Heart left ventricle (tissue), 16 donors: ENCODE measurements around the gene STH. TPM values are rescaled to one million over a fixed set of nuclear protein-coding genes. Genes with fewer than 3 reads are reported as not detected.
"Not testable (repeated sequence)": the region's sequence is repeated elsewhere in the genome, so short reads cannot be mapped to it uniquely, and the experiment has no call there.

Source experiments
- ATAC-seq, 4 donors: fragments of 200-7000 bp; cut with Tn5 transposase; one replicate each; pipeline ENCODE4 v1.9.1; 2020 to 2022; ENCODE audit warnings: moderate library complexity in 4 of 4, mild to moderate bottlenecking in 3 of 4, moderate number of reproducible peaks in 1 of 4
- DNase-seq, 5 donors: peaks; one replicate each; pipeline ENCODE4 v3.0.0-alpha.2; 2020
- H3K27ac ChIP-seq, 12 donors: fragments of 200-600 bp; sonication (generic) in 4 of 12; one replicate each; pipeline versions ENCODE4 v1.5.0 to v1.8.0; 2016 to 2022; ENCODE audit warnings: mild to moderate bottlenecking in 2 of 12
- H3K27me3 ChIP-seq, 9 donors: fragments of 200-600 bp; sonication (generic) in 2 of 9; one replicate each; pipeline versions ENCODE4 v1.5.1 to v1.8.0; 2016 to 2022; ENCODE audit warnings: mild to moderate bottlenecking in 3 of 9
- H3K36me3 ChIP-seq, 9 donors: fragments of 200-600 bp; sonication (generic) in 2 of 9; one replicate each; pipeline versions ENCODE4 v1.5.0 to v1.8.0; 2018 to 2022; ENCODE audit warnings: mild to moderate bottlenecking in 2 of 9
- H3K4me1 ChIP-seq, 12 donors: fragments of 200-600 bp; sonication (generic) in 4 of 12; one replicate each; pipeline versions ENCODE4 v1.5.0 to v1.8.0; 2016 to 2022; ENCODE audit warnings: mild to moderate bottlenecking in 3 of 12
- H3K4me3 ChIP-seq, 12 donors: fragments of 200-600 bp; sonication (generic) in 4 of 12; one replicate each; pipeline versions ENCODE4 v1.5.0 to v1.8.0; 2017 to 2022; ENCODE audit warnings: mild to moderate bottlenecking in 9 of 12, moderate library complexity in 4 of 12
- H3K9me3 ChIP-seq, 12 donors: fragments of 200-600 bp; sonication (generic) in 4 of 12; one replicate each; pipeline versions ENCODE4 v1.5.0 to v1.8.0; 2016 to 2022; ENCODE audit warnings: mild to moderate bottlenecking in 1 of 12
- POLR2A ChIP-seq, 2 donors: fragments of 450-650 bp; IDR thresholded peaks; one replicate each; pipeline ENCODE4 v1.6.1; 2017; ENCODE audit warnings: antibody characterized with exemption in 2 of 2, mild to moderate bottlenecking in 2 of 2, moderate library complexity in 2 of 2
- WGBS, 4 donors: extraction: QIAGEN DNeasy Blood & Tissue Kit in 2 of 4; methylation state at CpG; one replicate each; pipeline versions ENCODE4 v1.1.5 to v1.1.7; 2013 to 2018; 5-methylcytosine and 5-hydroxymethylcytosine counted together
- intact Hi-C, 10 donors: fragments of 100-400 bp; cut with DNase I; formaldehyde crosslinking; loops; one replicate each; pipeline versions ENCODE4 v1.11.1 to v1.14.2; 2022
- polyA plus RNA-seq, 2 donors: library from polyadenylated mRNA; stranded (reverse); fragments of 200-250 nt; gene quantifications; one replicate each; pipeline ENCODE4 v1.2.3, GENCODE V29; 2013
- total RNA-seq, 9 donors: library from RNA; depleted of rRNA in 2 of 9; stranded (reverse); fragments of >200 nt in 2 of 9; fragmentation: NEBNext Ultra II Directional in 3 of 9; extraction: Animal tissue kit (Norgen Biotek cat#: 25700) in 3 of 9; gene quantifications; one replicate each; pipeline versions ENCODE4 v1.1.0 to v1.2.4, GENCODE V29; 2016 to 2023
- TF ChIP-seq, protein P1 (sequence below), 12 donors: fragments of 200-600 bp; sonication (generic) in 4 of 12; IDR thresholded peaks; one replicate each; pipeline versions ENCODE4 v1.5.0 to v1.8.0; 2018 to 2022; ENCODE audit warnings: antibody characterized with exemption in 12 of 12, mild to moderate bottlenecking in 5 of 12
- donor health status: ischemic (EF 13 %, LVEDD 7.1; RV severe dilation, severe dysfunction).
- donor health status: healthy with polysubstance abuse.
- donor health status: DM: no; HTN: yes; CAD: no.
- donor health status: DM: no; HTN: no; CAD: no.
- donor health status: ischemic (EF 25% LVEDD 6.9; RV normal size, moderate dysfunction).
- donor health status: ischemic (EF 25% LVEDD 5.7; RV mildly dilated, moderate dysfunction).
- donor health status: healthy.
- donor health status: DM: yes; HTN: yes; CAD: no.
- donor health status: ischemic (EF 35%, LVEDD 5.7; RV mildly dilated, moderate dysfunction).
- donor health status: nonischemic (EF 11% LVEDD 7.7; RV severe dilation, severe dysfunction).
- donor health status: DM: yes; HTN: yes; CAD: no.
- donor health status: PGD.
- donor health status: ischemic (EF 29% LVEDD 5.4; RV normal size, mild dysfunction).
- donor health status: nonischemic (EF 23%, LVEDD 6.1; RV moderate dilation, normal function).

STH gene
- total and polyA plus RNA-seq, 11 donors, result 0.56 to 1.6 TPM; not detected in 9

DNA sequence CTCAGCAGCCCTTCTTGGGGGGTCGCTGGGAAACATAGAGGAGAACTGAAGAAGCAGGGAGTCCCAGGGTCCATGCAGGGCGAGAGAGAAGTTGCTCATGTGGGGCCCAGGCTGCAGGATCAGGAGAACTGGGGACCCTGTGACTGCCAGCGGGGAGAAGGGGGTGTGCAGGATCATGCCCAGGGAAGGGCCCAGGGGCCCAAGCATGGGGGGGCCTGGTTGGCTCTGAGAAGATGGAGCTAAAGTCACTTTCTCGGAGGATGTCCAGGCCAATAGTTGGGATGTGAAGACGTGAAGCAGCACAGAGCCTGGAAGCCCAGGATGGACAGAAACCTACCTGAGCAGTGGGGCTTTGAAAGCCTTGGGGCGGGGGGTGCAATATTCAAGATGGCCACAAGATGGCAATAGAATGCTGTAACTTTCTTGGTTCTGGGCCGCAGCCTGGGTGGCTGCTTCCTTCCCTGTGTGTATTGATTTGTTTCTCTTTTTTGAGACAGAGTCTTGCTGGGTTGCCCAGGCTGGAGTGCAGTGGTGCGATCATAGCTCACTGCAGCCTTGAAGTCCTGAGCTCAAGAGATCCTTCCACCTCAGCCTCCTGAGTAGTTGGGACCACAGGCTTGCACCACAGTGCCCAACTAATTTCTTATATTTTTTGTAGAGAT is 3.4 kb downstream of the STH start:
- Histone ChIP-seq H3K9me3 (no peaks in the 10 kb centered on the region), H3K27ac (no peak overlapping the region), H3K27me3 (no peaks in the 10 kb centered on the region), H3K36me3 (no peaks in the 10 kb centered on the region), H3K4me3 (no peak overlapping the region), H3K4me1 (peaks cover 0 to 17% (median 0%) of the 10 kb centered on the region in 12 donors)
- intact Hi-C loops, result loop anchor here (1.0 to 10.0 kb wide), 6 partner anchors 40 to 282 kb away; no protein-coding TSS in a partner anchor
- TF ChIP-seq POLR2A (IDR thresholded peaks at IDR 0.05), result no peak
- TF ChIP-seq, protein P1, sequence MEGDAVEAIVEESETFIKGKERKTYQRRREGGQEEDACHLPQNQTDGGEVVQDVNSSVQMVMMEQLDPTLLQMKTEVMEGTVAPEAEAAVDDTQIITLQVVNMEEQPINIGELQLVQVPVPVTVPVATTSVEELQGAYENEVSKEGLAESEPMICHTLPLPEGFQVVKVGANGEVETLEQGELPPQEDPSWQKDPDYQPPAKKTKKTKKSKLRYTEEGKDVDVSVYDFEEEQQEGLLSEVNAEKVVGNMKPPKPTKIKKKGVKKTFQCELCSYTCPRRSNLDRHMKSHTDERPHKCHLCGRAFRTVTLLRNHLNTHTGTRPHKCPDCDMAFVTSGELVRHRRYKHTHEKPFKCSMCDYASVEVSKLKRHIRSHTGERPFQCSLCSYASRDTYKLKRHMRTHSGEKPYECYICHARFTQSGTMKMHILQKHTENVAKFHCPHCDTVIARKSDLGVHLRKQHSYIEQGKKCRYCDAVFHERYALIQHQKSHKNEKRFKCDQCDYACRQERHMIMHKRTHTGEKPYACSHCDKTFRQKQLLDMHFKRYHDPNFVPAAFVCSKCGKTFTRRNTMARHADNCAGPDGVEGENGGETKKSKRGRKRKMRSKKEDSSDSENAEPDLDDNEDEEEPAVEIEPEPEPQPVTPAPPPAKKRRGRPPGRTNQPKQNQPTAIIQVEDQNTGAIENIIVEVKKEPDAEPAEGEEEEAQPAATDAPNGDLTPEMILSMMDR (IDR thresholded peaks at IDR 0.05), result peak; percentile 89 to 97 (median 94)
- DNase-seq (peak in 4 of 5 donors; percentile 54 to 65 (median 57)), ATAC-seq (peak; percentile 60 to 85 (median 81))
- 23 to 28% (median 25%) methylated on average over 8 of the region's 8 CpGs for WGBS, 4 donors

DNA sequence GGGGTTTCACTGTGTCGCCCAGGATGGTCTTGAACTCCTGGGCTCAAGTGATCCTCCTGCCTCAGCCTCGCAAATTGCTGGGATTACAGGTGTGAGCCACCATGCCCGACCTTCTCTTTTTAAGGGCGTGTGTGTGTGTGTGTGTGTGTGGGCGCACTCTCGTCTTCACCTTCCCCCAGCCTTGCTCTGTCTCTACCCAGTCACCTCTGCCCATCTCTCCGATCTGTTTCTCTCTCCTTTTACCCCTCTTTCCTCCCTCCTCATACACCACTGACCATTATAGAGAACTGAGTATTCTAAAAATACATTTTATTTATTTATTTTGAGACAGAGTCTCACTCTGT is 3.9 kb downstream of the STH start:
- intact Hi-C loops, result loop anchor here (1.0 to 10.0 kb wide), 6 partner anchors 39 to 282 kb away; no protein-coding TSS in a partner anchor
- Histone ChIP-seq H3K4me1 (peaks cover 0 to 17% (median 0%) of the 10 kb centered on the region in 12 donors), H3K27me3 (no peaks in the 10 kb centered on the region), H3K27ac (no peak overlapping the region), H3K9me3 (no peaks in the 10 kb centered on the region), H3K36me3 (no peaks in the 10 kb centered on the region), H3K4me3 (no peak overlapping the region)
- TF ChIP-seq POLR2A (IDR thresholded peaks at IDR 0.05), result no peak
- TF ChIP-seq, protein P1 (IDR thresholded peaks at IDR 0.05), result no peak
- DNase-seq (no peak), ATAC-seq (peak in 2 of 4 donors; percentile 6 to 8)
- 65 to 76% (median 71%) methylated on average over 7 of the region's 7 CpGs for WGBS, 4 donors

DNA sequence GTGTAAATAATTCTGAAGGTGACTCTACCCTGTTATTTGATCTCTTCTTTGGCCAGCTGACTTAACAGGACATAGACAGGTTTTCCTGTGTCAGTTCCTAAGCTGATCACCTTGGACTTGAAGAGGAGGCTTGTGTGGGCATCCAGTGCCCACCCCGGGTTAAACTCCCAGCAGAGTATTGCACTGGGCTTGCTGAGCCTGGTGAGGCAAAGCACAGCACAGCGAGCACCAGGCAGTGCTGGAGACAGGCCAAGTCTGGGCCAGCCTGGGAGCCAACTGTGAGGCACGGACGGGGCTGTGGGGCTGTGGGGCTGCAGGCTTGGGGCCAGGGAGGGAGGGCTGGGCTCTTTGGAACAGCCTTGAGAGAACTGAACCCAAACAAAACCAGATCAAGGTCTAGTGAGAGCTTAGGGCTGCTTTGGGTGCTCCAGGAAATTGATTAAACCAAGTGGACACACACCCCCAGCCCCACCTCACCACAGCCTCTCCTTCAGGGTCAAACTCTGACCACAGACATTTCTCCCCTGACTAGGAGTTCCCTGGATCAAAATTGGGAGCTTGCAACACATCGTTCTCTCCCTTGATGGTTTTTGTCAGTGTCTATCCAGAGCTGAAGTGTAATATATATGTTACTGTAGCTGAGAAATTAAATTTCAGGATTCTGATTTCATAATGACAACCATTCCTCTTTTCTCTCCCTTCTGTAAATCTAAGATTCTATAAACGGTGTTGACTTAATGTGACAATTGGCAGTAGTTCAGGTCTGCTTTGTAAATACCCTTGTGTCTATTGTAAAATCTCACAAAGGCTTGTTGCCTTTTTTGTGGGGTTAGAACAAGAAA is 5.1 kb downstream of the STH start:
- H3K9me3 ChIP-seq, result no peaks in the 10 kb centered on the region
- ATAC-seq, result peak; percentile 71 to 80 (median 76)
- no peaks in the 10 kb centered on the region for H3K27me3 ChIP-seq
- peaks cover 0 to 17% (median 0%) of the 10 kb centered on the region in 12 donors for H3K4me1 ChIP-seq
- intact Hi-C loops, result loop anchor here in 6 of 10 donors (2.0 to 10.0 kb wide), 5 partner anchors 38 to 281 kb away; no protein-coding TSS in a partner anchor
- H3K36me3 ChIP-seq, result no peaks in the 10 kb centered on the region
- TF ChIP-seq, protein P1 (IDR thresholded peaks at IDR 0.05), result no peak
- TF ChIP-seq POLR2A (IDR thresholded peaks at IDR 0.05), result no peak
- no peak overlapping the region for H3K4me3 ChIP-seq
- WGBS, 4 donors, result 39 to 42% (median 40%) methylated on average over 5 to 6 of the region's 6 CpGs
- DNase-seq, result peak in 4 of 5 donors; percentile 56 to 74 (median 59)
- no peak overlapping the region for H3K27ac ChIP-seq

DNA sequence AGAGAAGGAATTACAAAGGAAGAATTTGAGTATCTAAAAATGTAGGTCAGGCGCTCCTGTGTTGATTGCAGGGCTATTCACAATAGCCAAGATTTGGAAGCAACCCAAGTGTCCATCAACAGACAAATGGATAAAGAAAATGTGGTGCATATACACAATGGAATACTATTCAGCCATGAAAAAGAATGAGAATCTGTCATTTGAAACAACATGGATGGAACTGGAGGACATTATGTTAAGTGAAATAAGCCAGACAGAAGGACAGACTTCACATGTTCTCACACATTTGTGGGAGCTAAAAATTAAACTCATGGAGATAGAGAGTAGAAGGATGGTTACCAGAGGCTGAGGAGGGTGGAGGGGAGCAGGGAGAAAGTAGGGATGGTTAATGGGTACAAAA is 7.0 kb downstream of the STH start:
- not testable (repeated sequence) for H3K9me3 ChIP-seq, DNase-seq, H3K4me3 ChIP-seq, H3K27ac ChIP-seq, ATAC-seq, H3K27me3 ChIP-seq, H3K36me3 ChIP-seq
- peaks cover 0 to 17% (median 0%) of the 10 kb centered on the region in 12 donors for H3K4me1 ChIP-seq
- 91 to 100% (median 95%) methylated on average over 1 of the region's 1 CpG for WGBS, 4 donors
- intact Hi-C loops, result loop anchor here in 1 of 10 donors (10.0 kb wide), 1 partner anchor 279 kb away; no protein-coding TSS in a partner anchor
